ENCODE measurements around the gene AGFG1. TPM values are rescaled to one million over a fixed set of nuclear protein-coding genes. Genes with fewer than 3 reads are reported as not detected.

AGFG1 gene
- total RNA-seq, 1 experiment from 2014 or later = 72.5 TPM

DNA sequence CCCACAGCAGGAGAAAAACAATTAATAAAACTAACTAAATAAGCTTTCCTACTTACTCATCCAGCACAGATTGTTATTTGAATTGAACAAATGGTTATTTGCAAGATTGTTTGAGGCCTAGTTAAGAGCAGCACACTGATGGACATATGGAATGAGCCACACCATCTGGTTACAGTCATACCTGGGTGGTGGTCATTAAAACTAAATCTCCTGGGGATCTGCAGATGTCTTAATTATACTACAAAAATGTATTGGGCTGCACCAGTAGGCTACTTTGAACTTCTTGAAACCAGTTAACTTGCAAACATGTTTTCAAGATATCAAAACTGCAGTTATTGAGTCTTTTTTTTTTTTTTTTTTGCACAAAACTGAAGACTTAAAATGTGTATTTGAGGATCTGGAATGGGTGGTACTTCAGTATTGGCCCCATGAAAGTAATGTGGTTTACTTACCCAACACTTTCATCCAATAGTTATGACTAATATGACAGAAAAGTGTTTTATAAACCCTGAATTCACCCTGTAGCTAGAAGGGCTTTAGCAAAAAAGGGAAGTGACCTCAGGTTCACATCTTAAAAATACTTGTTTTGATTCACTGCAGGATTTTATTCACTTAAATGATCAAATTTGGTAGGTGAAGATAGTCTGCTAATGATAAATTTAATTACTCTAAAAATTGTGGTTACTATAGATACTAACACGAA lies 10.8 kb downstream of the AGFG1 start:
- H3K4me3 ChIP-seq (replicated peaks in 1 of 2; ENCODE audit: low read depth in 1 of 2, low read length in 2 of 2) = no peak overlapping the region
- no peaks in the 10 kb centered on the region for H3K27me3 ChIP-seq (ENCODE audit: insufficient read depth, low read length)
- intact Hi-C loops (cut with micrococcal nuclease) = loop anchor here (5.0 to 10.0 kb wide), 2 partner anchors 175 to 402 kb away; no protein-coding TSS in a partner anchor
- no peaks in the 10 kb centered on the region for H3K36me3 ChIP-seq (ENCODE audit: control insufficient read depth in 1 of 2, insufficient read depth in 2 of 2, low read length in 2 of 2)
- H3K27ac ChIP-seq (ENCODE audit: low read depth, low read length) = no peak overlapping the region
- POLR2A ChIA-PET = no interaction called here
- DNase-seq (ENCODE audit: low read depth, low spot score) (no peak), ATAC-seq (no peak)
- no peaks in the 10 kb centered on the region; a peak in 1 of 4 replicates for H3K9me3 ChIP-seq (ENCODE audit: control insufficient read depth in 1 of 2, insufficient read depth in 1 of 2, low read depth in 1 of 2, low read length in 2 of 2)
- CTCF ChIA-PET = no interaction called here
- no peak overlapping the region for H3K4me2 ChIP-seq (ENCODE audit: low read length)
- peaks cover 0 to 3% of the 10 kb centered on the region in 2 experiments; a peak in 2 of 4 replicates for H3K4me1 ChIP-seq (ENCODE audit: control insufficient read depth in 1 of 2, insufficient read depth in 2 of 2, low read length in 2 of 2)
- BruUV-seq (replicated peaks) = no TSS peak
- H3K9me2 ChIP-seq (ENCODE audit: insufficient read depth) = no peaks in the 10 kb centered on the region
- H4K20me1 ChIP-seq (ENCODE audit: insufficient read depth) = peaks cover 25% of the 10 kb centered on the region; the same call in 1 of the 2 replicates
- RAD21 ChIA-PET (ENCODE audit: low non-redundant PET in 1 of 2, low total read pairs in 2 of 2, uncharacterized antibody in 2 of 2, unreplicated experiment in 2 of 2) = no interaction called here
- no peak overlapping the region for H2AFZ ChIP-seq (ENCODE audit: low read depth, low read length, poor library complexity, severe bottlenecking)
- H3K79me2 ChIP-seq (ENCODE audit: insufficient read depth, low read length) = peaks cover 100% of the 10 kb centered on the region
- H3K9ac ChIP-seq (ENCODE audit: low read length) = no peak overlapping the region
- TF ChIP-seq POLR2AphosphoS5 (IDR thresholded peaks at IDR 0.05; ENCODE audit: low read depth, low read length) (no peak), JUND (IDR thresholded peaks at IDR 0.05) (no peak), TCF7L2 (IDR thresholded peaks at IDR 0.05; ENCODE audit: borderline replicate concordance, extremely low read depth, insufficient read depth, insufficient read length) (no peak)

DNA sequence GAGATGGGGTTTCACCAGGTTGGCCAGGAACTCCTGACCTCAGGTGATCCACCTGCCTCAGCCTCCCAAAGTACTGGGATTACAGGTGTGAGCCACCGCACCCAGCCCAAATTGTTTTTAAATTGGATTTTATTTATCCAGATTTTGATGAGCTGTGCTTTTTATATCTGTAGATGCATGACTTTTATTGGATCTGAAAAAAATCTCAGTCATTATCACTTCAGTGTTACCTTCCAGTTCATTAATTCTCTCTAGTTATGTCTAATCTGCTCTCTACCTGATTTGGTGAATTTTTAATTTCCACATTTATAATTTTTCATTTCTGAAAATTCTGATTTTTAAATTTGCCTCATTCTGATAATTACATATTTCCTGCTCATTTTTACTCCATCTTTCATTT lies 13.5 kb downstream of the AGFG1 start:
- ChIA-PET POLR2A (no interaction called here), RAD21 (ENCODE audit: low non-redundant PET in 1 of 2, low total read pairs in 2 of 2, uncharacterized antibody in 2 of 2, unreplicated experiment in 2 of 2) (no interaction called here), CTCF (no interaction called here)
- no peak overlapping the region for H3K27ac ChIP-seq (ENCODE audit: low read depth, low read length)
- peaks cover 99% of the 10 kb centered on the region for H3K79me2 ChIP-seq (ENCODE audit: insufficient read depth, low read length)
- BruUV-seq (replicated peaks) = no TSS peak
- H4K20me1 ChIP-seq (ENCODE audit: insufficient read depth) = peaks cover 11% of the 10 kb centered on the region; the same call in 1 of the 2 replicates
- no peaks in the 10 kb centered on the region; a peak in 1 of 4 replicates for H3K9me3 ChIP-seq (ENCODE audit: control insufficient read depth in 1 of 2, insufficient read depth in 1 of 2, low read depth in 1 of 2, low read length in 2 of 2)
- no peak overlapping the region for H2AFZ ChIP-seq (ENCODE audit: low read depth, low read length, poor library complexity, severe bottlenecking)
- H3K4me1 ChIP-seq (ENCODE audit: control insufficient read depth in 1 of 2, insufficient read depth in 2 of 2, low read length in 2 of 2) = no peaks in the 10 kb centered on the region
- TF ChIP-seq, protein P1, sequence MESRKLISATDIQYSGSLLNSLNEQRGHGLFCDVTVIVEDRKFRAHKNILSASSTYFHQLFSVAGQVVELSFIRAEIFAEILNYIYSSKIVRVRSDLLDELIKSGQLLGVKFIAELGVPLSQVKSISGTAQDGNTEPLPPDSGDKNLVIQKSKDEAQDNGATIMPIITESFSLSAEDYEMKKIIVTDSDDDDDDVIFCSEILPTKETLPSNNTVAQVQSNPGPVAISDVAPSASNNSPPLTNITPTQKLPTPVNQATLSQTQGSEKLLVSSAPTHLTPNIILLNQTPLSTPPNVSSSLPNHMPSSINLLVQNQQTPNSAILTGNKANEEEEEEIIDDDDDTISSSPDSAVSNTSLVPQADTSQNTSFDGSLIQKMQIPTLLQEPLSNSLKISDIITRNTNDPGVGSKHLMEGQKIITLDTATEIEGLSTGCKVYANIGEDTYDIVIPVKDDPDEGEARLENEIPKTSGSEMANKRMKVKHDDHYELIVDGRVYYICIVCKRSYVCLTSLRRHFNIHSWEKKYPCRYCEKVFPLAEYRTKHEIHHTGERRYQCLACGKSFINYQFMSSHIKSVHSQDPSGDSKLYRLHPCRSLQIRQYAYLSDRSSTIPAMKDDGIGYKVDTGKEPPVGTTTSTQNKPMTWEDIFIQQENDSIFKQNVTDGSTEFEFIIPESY (IDR thresholded peaks at IDR 0.05; ENCODE audit: extremely low read depth, insufficient replicate concordance, low read length) = no peak
- no peak for TF ChIP-seq TCF7L2 (IDR thresholded peaks at IDR 0.05; ENCODE audit: borderline replicate concordance, extremely low read depth, insufficient read depth, insufficient read length)
- no peak for TF ChIP-seq SRF (IDR thresholded peaks at IDR 0.05; ENCODE audit: low read depth)
- TF ChIP-seq, protein P2, sequence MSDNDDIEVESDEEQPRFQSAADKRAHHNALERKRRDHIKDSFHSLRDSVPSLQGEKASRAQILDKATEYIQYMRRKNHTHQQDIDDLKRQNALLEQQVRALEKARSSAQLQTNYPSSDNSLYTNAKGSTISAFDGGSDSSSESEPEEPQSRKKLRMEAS (IDR thresholded peaks at IDR 0.05) = no peak
- TF ChIP-seq CEBPB (IDR thresholded peaks at IDR 0.05; ENCODE audit: low read depth) = no peak
- no peak for TF ChIP-seq JUND (IDR thresholded peaks at IDR 0.05)
- TF ChIP-seq SIN3A (IDR thresholded peaks at IDR 0.05; ENCODE audit: low read depth) = no peak
- H3K36me3 ChIP-seq (ENCODE audit: control insufficient read depth in 1 of 2, insufficient read depth in 2 of 2, low read length in 2 of 2) = no peaks in the 10 kb centered on the region
- no peak overlapping the region for H3K4me2 ChIP-seq (ENCODE audit: low read length)
- no peaks in the 10 kb centered on the region for H3K9me2 ChIP-seq (ENCODE audit: insufficient read depth)
- intact Hi-C loops (cut with micrococcal nuclease) = loop anchor here (10.0 kb wide), 1 partner anchor 399 kb away; no protein-coding TSS in a partner anchor
- H3K27me3 ChIP-seq (ENCODE audit: insufficient read depth, low read length) = no peaks in the 10 kb centered on the region
- DNase-seq (ENCODE audit: low read depth, low spot score) (no peak), ATAC-seq (no peak)
- no peak overlapping the region for H3K9ac ChIP-seq (ENCODE audit: low read length)
- no peak overlapping the region for H3K4me3 ChIP-seq (replicated peaks in 1 of 2; ENCODE audit: low read depth in 1 of 2, low read length in 2 of 2)

Measured in HCT116 (cell line).